Adrenal gland (tissue), 12 donors: ENCODE measurements around the gene NPAS3. TPM values are rescaled to one million over a fixed set of nuclear protein-coding genes. Genes with fewer than 3 reads are reported as not detected.
A peak's percentile ranks its signal among the peaks of the same experiment; 100 is the strongest.

Source experiments
- DNase-seq, 7 donors: peaks; one replicate each; pipeline ENCODE4 v3.0.0-alpha.2; 2019 to 2020
- H3K27ac ChIP-seq, 5 donors: fragments of 200-600 bp; sonication (generic) in 4 of 5; 1 replicate in 3 of 5; 2 replicates in 2 of 5; pipeline versions ENCODE4 v1.5.1 to v1.8.0; 2016 to 2020; ENCODE audit warnings: mild to moderate bottlenecking in 1 of 5
- H3K27me3 ChIP-seq: fragments of 200-600 bp; 2 replicates; pipeline ENCODE4 v1.8.0; 2021
- H3K36me3 ChIP-seq, 2 donors: fragments of 200-600 bp; replicated peaks in 1 of 2; 1 replicate in 1 of 2; 2 replicates in 1 of 2; pipeline versions ENCODE4 v1.5.1 to v1.8.0; 2018 to 2022
- H3K4me1 ChIP-seq, 2 donors: fragments of 200-600 bp; replicated peaks in 1 of 2; 1 replicate in 1 of 2; 2 replicates in 1 of 2; pipeline versions ENCODE4 v1.5.1 to v1.8.0; 2018 to 2021
- H3K4me3 ChIP-seq, 4 donors: fragments of 200-600 bp; sonication (generic) in 3 of 4; one replicate each; pipeline ENCODE4 v1.5.1; 2016 to 2018
- H3K9me3 ChIP-seq, 3 donors: fragments of 200-600 bp; sonication (generic) in 1 of 3; replicated peaks in 1 of 3; 1 replicate in 2 of 3; 2 replicates in 1 of 3; pipeline versions ENCODE4 v1.5.1 to v1.8.0; 2016 to 2021
- POLR2A ChIP-seq, 2 donors: fragments of 450-650 bp; IDR thresholded peaks; one replicate each; pipeline ENCODE4 v1.6.1; 2017; ENCODE audit warnings: antibody characterized with exemption in 2 of 2, mild to moderate bottlenecking in 2 of 2, moderate library complexity in 1 of 2
- WGBS, 4 donors: extraction: QIAGEN DNeasy Blood & Tissue Kit in 2 of 4; methylation state at CpG; one replicate each; pipeline versions ENCODE4 v1.1.5 to v1.1.7; 2013 to 2017; 5-methylcytosine and 5-hydroxymethylcytosine counted together
- intact Hi-C, 2 donors: fragments of 100-400 bp; cut with DNase I; formaldehyde crosslinking; loops; one replicate each; pipeline versions ENCODE4 v1.14.1 to v1.15.0; 2022 to 2023
- polyA plus RNA-seq, 3 donors: library from polyadenylated mRNA; stranded (reverse); fragments of 200-250 nt in 2 of 3; fragments of 350-450 nt in 1 of 3; fragmentation: Illumina TruSeq in 1 of 3; extraction: RNeasy Lipid Tissue Mini Kit (QIAGEN cat#74804) in 1 of 3; gene quantifications; one replicate each; pipeline ENCODE4 v1.2.3, GENCODE V29; 2013 to 2014
- total RNA-seq, 9 donors: library from RNA; depleted of rRNA in 4 of 9; stranded (reverse); fragments of >200 nt in 4 of 9; fragments of 120-200 nt in 1 of 9; fragmentation: NEBNext Ultra II Directional in 1 of 9; extraction: Animal tissue kit (Norgen Biotek cat#: 25700) in 1 of 9; gene quantifications; one replicate each; pipeline versions ENCODE4 v1.1.0 to v1.2.4, GENCODE V29; 2013 to 2023
- TF ChIP-seq, protein P1 (sequence below), 6 experiments: fragments of 450-650 bp in 4 of 6; fragments of 200-600 bp in 2 of 6; sonication (generic) in 1 of 6; IDR thresholded peaks; 1 replicate in 5 of 6; 2 replicates in 1 of 6; pipeline versions ENCODE4 v1.5.1 to v1.8.0; 2016 to 2021; ENCODE audit warnings: antibody characterized with exemption in 6 of 6, mild to moderate bottlenecking in 2 of 6, moderate library complexity in 1 of 6
- donor health status: healthy with polysubstance abuse.
- donor health status: Bipolar disorder and iron deficiency.
- donor health status: DM: yes; HTN: yes; CAD: no.
- donor health status: DM: no; HTN: no; CAD: no.
- donor health status: DM: no; HTN: no; CAD: no.
- donor health status: DM: yes; HTN: yes; CAD: no.

Gene NPAS3
- total and polyA plus RNA-seq, 12 donors = 0.36 to 7.5 (median 1.5) TPM

GRCh38 chr14:33715227-33715528, 776.5 kb downstream of the NPAS3 start:
- no peak overlapping the region for H3K4me3 ChIP-seq
- intact Hi-C loops = no loop called here
- no peak for DNase-seq

DNA sequence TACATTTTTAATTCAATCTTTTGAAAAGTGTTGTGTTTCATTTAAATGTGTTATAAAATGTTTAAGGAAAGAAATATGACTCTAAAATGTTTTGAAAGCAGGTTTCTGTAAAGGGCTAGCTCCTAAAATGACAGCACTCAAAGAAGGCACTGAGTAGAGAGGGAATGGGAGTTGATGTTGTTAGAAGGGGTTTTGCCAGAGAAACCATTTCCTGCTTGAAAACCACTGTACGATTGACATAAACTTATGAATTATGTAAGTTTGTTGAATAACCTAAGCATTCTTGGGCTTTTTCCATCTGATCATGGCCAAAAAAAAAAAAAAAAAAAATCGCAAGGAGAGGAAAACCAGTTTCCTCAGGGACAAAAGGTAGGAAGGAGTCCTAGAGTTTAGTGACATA, 778.2 kb downstream of the NPAS3 start:
- Histone ChIP-seq H3K27ac (no peak overlapping the region), H3K4me3 (no peak overlapping the region), H3K4me1 (peaks cover 4 to 5% of the 10 kb centered on the region in 2 donors), H3K36me3 (no peaks in the 10 kb centered on the region), H3K9me3 (no peaks in the 10 kb centered on the region), H3K27me3 (no peaks in the 10 kb centered on the region)
- 36 to 47% (median 40%) methylated on average over 2 of the region's 2 CpGs for WGBS, 4 donors
- intact Hi-C loops = no loop called here
- DNase-seq = no peak
- TF ChIP-seq POLR2A (IDR thresholded peaks at IDR 0.05) = no peak
- TF ChIP-seq, protein P1, sequence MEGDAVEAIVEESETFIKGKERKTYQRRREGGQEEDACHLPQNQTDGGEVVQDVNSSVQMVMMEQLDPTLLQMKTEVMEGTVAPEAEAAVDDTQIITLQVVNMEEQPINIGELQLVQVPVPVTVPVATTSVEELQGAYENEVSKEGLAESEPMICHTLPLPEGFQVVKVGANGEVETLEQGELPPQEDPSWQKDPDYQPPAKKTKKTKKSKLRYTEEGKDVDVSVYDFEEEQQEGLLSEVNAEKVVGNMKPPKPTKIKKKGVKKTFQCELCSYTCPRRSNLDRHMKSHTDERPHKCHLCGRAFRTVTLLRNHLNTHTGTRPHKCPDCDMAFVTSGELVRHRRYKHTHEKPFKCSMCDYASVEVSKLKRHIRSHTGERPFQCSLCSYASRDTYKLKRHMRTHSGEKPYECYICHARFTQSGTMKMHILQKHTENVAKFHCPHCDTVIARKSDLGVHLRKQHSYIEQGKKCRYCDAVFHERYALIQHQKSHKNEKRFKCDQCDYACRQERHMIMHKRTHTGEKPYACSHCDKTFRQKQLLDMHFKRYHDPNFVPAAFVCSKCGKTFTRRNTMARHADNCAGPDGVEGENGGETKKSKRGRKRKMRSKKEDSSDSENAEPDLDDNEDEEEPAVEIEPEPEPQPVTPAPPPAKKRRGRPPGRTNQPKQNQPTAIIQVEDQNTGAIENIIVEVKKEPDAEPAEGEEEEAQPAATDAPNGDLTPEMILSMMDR (IDR thresholded peaks at IDR 0.05) = no peak

More at GRCh38 chr14:33715227-33715528, 776.5 kb downstream of the NPAS3 start:
- no peaks in the 10 kb centered on the region for H3K9me3 ChIP-seq
- TF ChIP-seq, protein P1 (IDR thresholded peaks at IDR 0.05) = no peak
- no peak for TF ChIP-seq POLR2A (IDR thresholded peaks at IDR 0.05)
- 47 to 91% (median 78%) methylated on average over 1 of the region's 1 CpG for WGBS, 4 donors
- no peaks in the 10 kb centered on the region for H3K27me3 ChIP-seq
- peaks cover 4 to 5% of the 10 kb centered on the region in 2 donors for H3K4me1 ChIP-seq
- peak overlapping the region in 1 of 5 donors; percentile 21 for H3K27ac ChIP-seq
- H3K36me3 ChIP-seq = no peaks in the 10 kb centered on the region

DNA sequence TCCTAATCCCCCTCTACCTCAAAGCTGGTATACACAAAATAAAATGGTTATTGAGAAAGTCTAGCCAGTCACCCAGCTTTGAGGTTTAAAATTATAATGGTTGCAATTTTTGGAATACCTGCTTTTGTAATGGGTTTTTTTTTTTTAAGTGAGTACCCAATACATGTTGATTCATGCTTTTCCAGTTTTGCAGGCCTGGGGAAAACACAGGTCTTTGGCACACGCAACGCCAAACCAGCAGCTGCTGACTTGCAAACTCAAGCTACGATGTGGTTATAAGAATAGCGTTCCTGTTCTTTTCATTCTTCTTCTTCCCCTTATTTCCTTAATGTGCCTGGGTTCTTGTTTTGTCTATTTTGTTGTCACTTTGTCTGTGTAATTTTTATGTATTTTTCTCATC, 779.2 kb downstream of the NPAS3 start:
- H3K27ac ChIP-seq = no peak overlapping the region
- H3K4me3 ChIP-seq = no peak overlapping the region
- no peak for DNase-seq
- TF ChIP-seq POLR2A (IDR thresholded peaks at IDR 0.05) = no peak
- TF ChIP-seq, protein P1 (IDR thresholded peaks at IDR 0.05) = no peak
- no peaks in the 10 kb centered on the region for H3K36me3 ChIP-seq
- WGBS, 4 donors = 92 to 100% (median 97%) methylated on average over 4 of the region's 4 CpGs
- H3K9me3 ChIP-seq = no peaks in the 10 kb centered on the region
- H3K27me3 ChIP-seq = no peaks in the 10 kb centered on the region
- intact Hi-C loops = no loop called here
- H3K4me1 ChIP-seq = peaks cover 4 to 5% of the 10 kb centered on the region in 2 donors

- Histone ChIP-seq H3K4me1 (no peaks in the 10 kb centered on the region), H3K27ac (no peak overlapping the region), H3K9me3 (no peaks in the 10 kb centered on the region), H3K36me3 (no peaks in the 10 kb centered on the region), H3K27me3 (no peaks in the 10 kb centered on the region), H3K4me3 (no peak overlapping the region)
- TF ChIP-seq POLR2A (IDR thresholded peaks at IDR 0.05) = no peak
- TF ChIP-seq, protein P1 (IDR thresholded peaks at IDR 0.05) = no peak
- WGBS, 4 donors = 58 to 82% (median 80%) methylated on average over 4 of the region's 4 CpGs
- intact Hi-C loops = no loop called here
- DNase-seq = no peak
Observed at GRCh38 chr14:33720284-33720787, 781.7 kb downstream of the NPAS3 start.
